NCI-H1105 (cell line): ENCODE data around the gene CAPN9.
"Not testable (repeated sequence)": the region's sequence is repeated elsewhere in the genome, so short reads cannot be mapped to it uniquely, and the experiment has no call there.

Source experiments
- DNase-seq: peaks from one replicate; lab custom pipeline; 2025; lab: John Stamatoyannopoulos, UW

Gene CAPN9

GRCh38 chr1:230711245-230711644 is 35.9 kb upstream of the CAPN9 start:
- no peak for DNase-seq

- DNase-seq: no peak
Observed at GRCh38 chr1:230712470-230712942, 34.7 kb upstream of the CAPN9 start.

- DNase-seq: no peak
Observed at GRCh38 chr1:230713138-230713537, 34.0 kb upstream of the CAPN9 start.

GRCh38 chr1:230713547-230713914 is 33.7 kb upstream of the CAPN9 start:
- no peak for DNase-seq

- no peak for DNase-seq
Observed at GRCh38 chr1:230713915-230714764, 33.0 kb upstream of the CAPN9 start, which contains the start of gene AGT. Gene AGT, minus strand, starts transcription at chr1:230714122. Its CDS starts 3,299 bp downstream, at chr1:230710823.

- no peak for DNase-seq
Observed at GRCh38 chr1:230715510-230715909, 31.7 kb upstream of the CAPN9 start.

GRCh38 chr1:230716453-230716852 is 30.7 kb upstream of the CAPN9 start:
- DNase-seq: not testable (repeated sequence)

GRCh38 chr1:230717251-230717650 is 29.9 kb upstream of the CAPN9 start:
- no peak for DNase-seq

- DNase-seq: not testable (repeated sequence)
Observed at GRCh38 chr1:230721849-230722522, 25.2 kb upstream of the CAPN9 start.

- DNase-seq: no peak
Observed at GRCh38 chr1:230725256-230726012, 21.8 kb upstream of the CAPN9 start.

GRCh38 chr1:230728710-230729392 is 18.3 kb upstream of the CAPN9 start:
- no peak for DNase-seq

- DNase-seq: no peak
Observed at GRCh38 chr1:230730977-230731376, 16.2 kb upstream of the CAPN9 start.

- DNase-seq: no peak
Observed at GRCh38 chr1:230735447-230735846, 11.7 kb upstream of the CAPN9 start.

- no peak for DNase-seq
Observed at GRCh38 chr1:230737622-230738262, 9.4 kb upstream of the CAPN9 start.

GRCh38 chr1:230739564-230740290 is 7.5 kb upstream of the CAPN9 start:
- no peak for DNase-seq

GRCh38 chr1:230743899-230744298 is 3.3 kb upstream of the CAPN9 start:
- no peak for DNase-seq

- no peak for DNase-seq
Observed at GRCh38 chr1:230744382-230744781, 2.8 kb upstream of the CAPN9 start.

- no peak for DNase-seq
Observed at GRCh38 chr1:230745071-230745470, 2.1 kb upstream of the CAPN9 start.

GRCh38 chr1:230746617-230747016 is 571 bp upstream of the CAPN9 start:
- no peak for DNase-seq

GRCh38 chr1:230747890-230748800 is 957 bp downstream of the CAPN9 start:
- no peak for DNase-seq
